HG03575 (cell line): Measurements from ENCODE around the gene GALNT13.

Source experiments
- ATAC-seq: cut with Tn5 transposase; IDR thresholded peaks from one replicate; pipeline ENCODE4 v1.9.1; 2021; ENCODE audit not compliant: unreplicated experiment, insufficient number of reproducible peaks, low FRiP score; ENCODE audit errors: extremely low read depth

Gene GALNT13

DNA sequence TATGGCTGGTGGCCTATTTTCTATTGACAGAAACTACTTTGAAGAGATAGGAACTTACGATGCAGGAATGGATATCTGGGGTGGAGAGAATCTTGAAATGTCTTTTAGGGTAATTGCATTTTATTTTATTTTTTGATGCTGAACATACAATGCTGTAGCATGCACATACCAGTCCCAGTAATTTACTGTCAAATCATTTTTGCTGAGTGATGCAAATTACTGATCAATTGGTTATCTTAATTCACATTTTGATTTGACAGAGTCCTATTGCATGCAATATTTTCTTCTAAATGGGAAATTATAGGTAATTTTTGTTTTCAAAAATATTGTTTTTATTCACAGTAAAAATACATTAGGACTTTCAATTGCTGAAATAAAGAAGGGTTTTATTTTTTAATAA, 387.3 kb downstream of the GALNT13 start:
- no peak for ATAC-seq

- ATAC-seq: no peak
Observed at GRCh38 chr2:154261473-154262027, 389.8 kb downstream of the GALNT13 start.

- ATAC-seq: no peak
Observed at GRCh38 chr2:154263206-154263605, 391.5 kb downstream of the GALNT13 start.

DNA sequence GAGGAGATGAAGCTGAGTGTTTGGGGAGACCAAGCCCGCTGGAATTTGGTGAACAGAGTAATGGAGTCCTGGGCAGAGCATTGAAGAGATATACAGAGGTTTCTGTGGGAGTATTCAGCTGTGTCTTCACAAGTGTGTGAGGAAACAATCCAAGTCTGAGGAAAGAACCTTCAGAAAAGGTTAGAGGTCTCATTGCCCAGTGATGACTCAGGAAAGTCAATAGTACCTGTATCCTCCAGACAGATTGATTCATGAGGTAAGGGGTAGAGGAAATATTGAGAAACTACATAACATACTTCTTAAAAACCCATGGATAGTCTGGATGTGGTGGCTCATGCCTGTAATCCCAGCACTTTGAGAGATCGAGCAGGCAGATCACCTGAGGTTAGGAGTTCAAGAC, 392.3 kb downstream of the GALNT13 start:
- ATAC-seq: no peak

GRCh38 chr2:154267983-154268382, 396.3 kb downstream of the GALNT13 start:
- no peak for ATAC-seq

DNA sequence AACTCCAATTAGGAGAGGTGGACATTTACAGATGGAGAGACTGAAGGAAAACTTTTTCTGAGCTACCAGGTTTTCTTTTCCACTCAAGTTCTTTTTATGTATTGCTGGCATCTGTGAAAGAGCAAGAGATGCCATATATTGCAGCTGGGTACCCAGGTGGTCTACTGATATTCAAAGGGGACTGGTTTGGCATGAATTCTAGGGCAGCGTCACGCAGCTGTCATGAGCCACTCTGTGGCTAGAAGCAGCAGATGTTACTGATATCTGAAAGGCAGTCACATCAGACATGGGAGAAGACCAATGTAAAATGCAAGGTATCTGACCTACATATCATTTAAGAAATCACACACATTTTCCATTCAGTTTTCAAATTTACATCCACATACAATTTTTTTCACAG, 408.8 kb downstream of the GALNT13 start:
- no peak for ATAC-seq

DNA sequence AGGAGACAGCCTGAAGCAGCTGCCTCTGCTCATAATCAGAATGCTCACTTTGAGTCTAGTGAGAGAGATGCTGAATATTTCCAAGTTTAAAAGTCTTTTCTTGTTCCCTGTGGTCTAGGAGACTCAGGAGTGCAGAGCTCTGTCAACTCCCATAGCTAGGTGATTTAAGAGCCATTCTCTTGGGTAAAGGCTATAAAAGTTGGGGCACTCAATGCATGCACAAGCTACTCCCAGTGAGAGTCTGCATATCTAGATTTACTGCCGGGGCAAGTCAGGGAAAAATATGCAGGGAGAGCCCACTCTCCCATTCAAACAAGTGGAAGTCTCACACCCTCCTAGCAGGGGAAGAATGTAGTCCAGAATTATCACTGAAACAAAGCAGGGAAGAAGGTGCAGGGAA, 418.1 kb downstream of the GALNT13 start:
- no peak for ATAC-seq

DNA sequence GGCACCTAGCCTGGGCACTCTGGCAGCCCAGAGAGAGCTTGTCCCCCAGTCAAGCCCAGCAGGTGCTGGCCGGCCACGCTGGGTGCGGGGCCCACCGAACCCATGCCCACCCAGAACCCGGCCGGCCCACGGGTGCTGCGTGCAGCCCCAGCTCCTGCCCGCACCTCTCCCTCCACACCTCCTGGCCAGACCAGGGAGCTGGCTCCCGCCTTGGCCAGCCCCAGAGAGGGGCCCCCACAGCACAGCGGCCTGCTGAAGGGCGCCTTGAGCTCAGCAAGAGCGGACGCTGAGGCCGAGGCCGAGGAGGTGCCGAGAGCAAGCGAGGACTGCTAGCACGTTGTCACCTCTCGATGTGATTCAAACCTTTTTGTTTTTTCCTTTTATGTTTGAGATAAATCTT, 419.8 kb downstream of the GALNT13 start:
- no peak for ATAC-seq

DNA sequence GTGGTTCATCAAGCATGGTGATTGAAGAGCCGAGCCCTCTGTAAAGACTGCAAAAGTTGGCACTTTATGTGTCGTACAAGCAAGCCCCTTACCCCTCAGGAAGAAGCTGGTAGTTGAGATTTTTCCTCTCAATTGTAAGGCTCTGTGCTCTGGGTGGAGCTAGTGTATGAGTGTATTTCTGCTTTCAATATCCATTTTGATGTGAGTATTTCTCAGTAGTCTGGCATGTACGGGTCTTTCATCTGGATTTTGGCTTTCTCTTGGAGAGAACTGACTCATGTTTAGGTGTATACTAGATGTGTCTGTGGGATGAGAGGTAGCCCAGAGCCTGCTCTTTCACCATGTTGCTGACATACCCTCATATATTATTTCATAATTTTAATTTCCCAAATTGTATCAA, 420.2 kb downstream of the GALNT13 start:
- no peak for ATAC-seq

DNA sequence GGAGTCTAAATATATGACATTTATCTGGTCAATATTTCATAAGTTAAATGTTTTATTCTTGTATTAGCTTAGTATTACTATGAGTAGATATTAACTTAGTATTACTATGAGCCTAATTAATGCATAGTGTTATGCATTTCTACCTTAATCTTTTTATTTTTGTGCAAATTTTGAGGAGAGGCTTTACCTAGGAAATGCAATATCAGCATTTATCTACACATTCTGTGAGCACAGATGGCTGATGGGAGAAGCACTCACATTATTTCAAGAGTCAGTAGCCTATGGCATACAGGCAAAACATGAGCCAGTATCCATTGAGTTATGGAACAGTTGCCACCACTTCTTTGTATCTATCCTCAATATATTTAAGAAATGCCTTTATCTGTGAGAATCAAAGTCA, 422.1 kb downstream of the GALNT13 start:
- ATAC-seq: no peak

- ATAC-seq: no peak
Observed at GRCh38 chr2:154306266-154306970, 434.7 kb downstream of the GALNT13 start.

DNA sequence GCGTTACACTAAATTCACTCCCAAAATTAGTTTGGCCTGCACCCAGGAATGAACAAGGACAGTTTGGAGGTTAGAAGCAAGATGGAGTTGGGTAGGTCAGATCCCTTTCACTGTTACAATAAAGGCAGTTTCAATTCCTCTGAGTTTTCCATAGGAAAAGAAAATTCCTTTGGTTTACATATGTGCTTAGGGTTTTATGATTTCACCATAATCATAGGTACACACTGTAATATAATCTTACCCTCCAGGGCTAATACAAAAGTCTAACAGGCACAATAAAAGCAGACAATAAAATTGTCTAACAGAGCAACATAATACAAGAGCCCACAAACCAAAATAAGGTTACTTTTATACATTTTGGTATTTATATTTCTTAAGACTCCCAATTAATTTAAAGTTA, 435.3 kb downstream of the GALNT13 start:
- ATAC-seq: no peak

GRCh38 chr2:154324601-154325000, 452.9 kb downstream of the GALNT13 start:
- no peak for ATAC-seq

DNA sequence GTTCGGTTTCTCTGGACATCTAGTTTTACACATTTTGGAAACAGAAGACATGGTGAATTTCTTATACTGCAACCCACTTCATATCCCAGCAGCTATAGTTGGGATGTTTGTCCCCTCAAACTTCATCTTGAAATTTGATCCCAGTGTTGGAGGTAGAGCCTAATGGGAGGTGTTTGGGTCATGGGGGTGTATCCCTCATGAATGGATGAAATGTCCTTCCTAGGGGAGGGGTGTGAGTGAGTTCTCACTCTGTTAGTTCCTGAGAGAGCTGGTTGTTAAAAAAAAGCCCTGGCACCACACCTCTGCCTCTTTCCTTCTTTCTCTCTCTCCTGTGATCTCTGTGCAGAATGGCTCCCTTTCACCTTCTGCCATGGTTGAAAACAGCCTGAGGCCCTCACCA, 457.8 kb downstream of the GALNT13 start:
- no peak for ATAC-seq

- ATAC-seq: no peak
Observed at GRCh38 chr2:154331784-154332183, 460.1 kb downstream of the GALNT13 start.

DNA sequence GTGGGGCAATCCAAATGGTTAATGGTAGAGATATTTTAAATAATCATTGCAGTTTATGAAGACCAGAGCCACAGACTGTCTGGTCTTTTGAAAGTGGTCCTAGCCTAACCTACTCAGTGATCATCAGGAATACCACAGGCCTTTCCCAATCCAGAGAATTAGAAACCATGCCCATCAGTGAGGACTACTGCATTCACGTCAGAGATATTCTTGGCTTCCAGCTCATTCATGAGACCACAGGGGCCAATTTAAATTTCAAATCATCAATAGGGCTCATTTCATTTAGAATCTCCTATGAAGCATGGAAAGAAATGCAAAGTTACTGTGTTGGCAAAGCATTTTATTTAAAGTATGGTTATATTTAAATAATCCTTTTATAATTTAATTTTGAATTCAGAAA, 464.5 kb downstream of the GALNT13 start:
- ATAC-seq: no peak

DNA sequence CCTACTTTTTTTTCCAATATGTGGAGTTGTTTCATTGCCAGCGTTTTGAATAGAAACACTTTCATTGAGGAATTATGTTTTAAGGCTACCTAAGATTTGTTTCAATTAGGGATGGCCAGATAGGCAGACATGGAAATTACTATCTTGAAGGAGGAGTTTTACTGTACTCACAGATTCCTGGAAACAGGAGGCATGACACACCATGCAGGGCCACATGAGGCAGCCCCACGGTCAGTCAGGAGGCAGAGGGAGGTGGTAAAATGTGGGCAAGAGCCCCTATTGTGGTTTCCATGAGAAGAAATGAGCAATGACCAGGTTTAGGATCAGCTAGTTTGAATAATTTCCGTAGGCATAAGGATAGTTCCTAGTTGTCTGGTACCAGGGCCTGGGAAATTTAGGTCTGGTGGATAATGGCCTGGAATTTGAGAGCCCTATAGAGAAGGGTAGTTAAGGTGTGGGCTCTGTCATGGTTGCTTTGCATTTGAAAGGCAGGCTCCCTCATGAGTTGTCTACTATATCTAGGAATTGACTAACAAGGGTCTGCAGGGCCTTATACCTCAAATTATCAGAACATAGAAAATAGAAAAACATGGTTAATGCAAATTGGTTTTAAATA, 466.7 kb downstream of the GALNT13 start:
- no peak for ATAC-seq

DNA sequence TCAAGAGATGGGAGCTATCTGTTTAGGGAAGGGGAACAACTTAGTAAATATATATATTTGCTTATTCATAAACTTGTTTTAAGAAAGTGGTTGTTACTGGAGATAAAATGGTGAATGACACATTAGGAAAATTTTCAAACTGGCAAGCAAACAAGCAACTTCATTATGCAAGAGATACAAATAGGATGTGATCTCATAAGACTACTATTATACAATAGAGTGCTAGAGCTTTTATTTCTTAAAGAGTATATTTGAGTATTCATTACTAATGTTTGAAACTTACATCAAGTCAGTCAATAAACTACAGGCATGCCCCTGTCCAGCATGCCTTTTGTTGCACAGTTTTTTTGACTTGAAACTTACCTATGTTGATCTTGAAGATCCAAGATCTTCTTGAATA, 471.6 kb downstream of the GALNT13 start:
- ATAC-seq: no peak

DNA sequence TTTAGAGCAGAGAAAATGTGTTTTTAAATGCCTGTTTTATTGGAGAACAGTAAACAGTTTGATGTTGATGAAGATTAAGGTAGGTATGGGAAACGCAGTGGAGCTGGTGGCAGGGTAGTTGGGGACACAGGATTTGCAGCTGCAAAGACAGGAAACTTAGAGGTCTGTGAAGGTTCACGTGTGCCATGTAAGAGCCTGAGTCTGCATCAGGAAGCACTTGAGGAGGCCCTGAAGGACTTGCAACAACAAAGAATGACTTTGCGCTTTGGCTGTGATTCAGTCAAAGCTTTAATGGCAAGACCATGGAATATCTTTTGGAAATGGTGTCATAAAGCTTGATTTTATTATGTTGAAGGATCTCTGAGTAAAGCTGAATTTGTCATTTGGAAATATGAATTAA, 479.2 kb downstream of the GALNT13 start:
- ATAC-seq: no peak

DNA sequence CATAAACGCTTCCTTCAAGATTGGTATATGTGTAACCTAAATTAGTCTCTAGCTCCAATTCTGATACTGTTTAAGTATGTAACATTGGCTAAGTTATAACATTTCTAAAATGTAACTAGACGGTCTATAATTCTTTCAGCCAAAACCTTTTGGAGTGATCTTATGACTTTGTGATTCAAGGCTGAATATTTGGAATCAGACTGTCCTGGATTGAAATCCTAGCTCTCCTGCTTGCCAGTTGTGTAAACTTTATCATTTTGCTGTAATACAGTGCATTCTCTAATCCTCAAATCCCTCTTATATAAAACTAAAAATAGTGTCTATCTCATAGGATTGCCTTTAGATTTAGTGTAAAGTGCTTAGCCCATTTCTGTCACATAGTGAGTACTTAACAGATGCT, 489.6 kb downstream of the GALNT13 start:
- ATAC-seq: no peak

DNA sequence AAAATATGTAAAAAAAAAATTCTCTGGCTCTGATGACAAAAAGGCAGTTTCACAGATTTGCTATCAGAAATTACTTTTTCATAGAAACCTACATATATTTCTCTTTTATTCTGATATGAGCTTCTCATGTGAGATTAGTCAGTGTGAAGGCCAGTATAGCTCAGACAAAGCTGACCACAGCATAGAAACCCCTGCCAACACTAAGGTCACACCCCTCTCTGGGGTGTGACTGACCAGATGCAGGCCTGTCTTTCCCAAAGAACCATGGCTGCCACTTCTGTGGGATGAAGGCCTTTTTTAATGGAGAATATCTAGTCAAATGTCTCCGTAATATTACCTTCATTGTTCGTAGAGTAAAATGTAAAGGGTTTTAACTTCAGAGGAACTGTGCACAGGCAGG, 496.4 kb downstream of the GALNT13 start:
- no peak for ATAC-seq
